Measurements from ENCODE around the gene SLC66A1.

SLC66A1 gene

GRCh38 chr1:19353596-19353995 is 41.5 kb downstream of the SLC66A1 start:
- ATAC-seq (no peak), DNase-seq (ENCODE audit: low spot score in 2 of 2) (no peak)
- Mint-ChIP-seq H3K36me3 (peaks cover 86% of the 10 kb centered on the region), H3K4me1 (no peaks in the 10 kb centered on the region), H3K9me3 (no peaks in the 10 kb centered on the region), H3K4me3 (no peak overlapping the region), H3K27ac (peak overlapping the region; percentile 69)

DNA sequence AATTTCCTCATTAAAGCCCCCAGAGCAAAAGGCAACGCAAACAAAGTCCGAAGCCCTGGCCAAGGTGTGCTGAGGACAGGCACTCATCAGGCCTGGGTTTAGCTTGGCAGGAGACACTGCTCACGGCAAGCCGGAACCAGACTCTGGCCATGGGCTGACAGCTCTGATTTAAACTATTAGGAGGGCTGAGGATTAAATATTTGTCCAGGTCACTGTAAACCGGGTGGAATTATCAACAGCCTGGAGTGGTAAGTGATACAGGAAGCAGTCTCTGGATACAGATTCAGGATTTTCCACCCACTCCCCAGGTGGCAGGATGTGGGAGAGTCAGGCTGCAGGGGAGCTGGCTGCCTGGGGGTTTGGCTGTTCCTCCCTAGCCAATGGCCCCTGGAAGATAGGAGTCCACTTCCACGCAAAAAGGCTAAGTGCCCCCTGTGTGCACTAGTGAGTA is 42.4 kb downstream of the SLC66A1 start:
- no peak overlapping the region for H3K27ac Mint-ChIP-seq
- peaks cover 81% of the 10 kb centered on the region for H3K36me3 Mint-ChIP-seq
- H3K4me3 Mint-ChIP-seq = no peak overlapping the region
- H3K9me3 Mint-ChIP-seq = no peaks in the 10 kb centered on the region
- ATAC-seq = no peak
- H3K4me1 Mint-ChIP-seq = no peaks in the 10 kb centered on the region
- DNase-seq (ENCODE audit: low spot score in 2 of 2) = no peak

DNA sequence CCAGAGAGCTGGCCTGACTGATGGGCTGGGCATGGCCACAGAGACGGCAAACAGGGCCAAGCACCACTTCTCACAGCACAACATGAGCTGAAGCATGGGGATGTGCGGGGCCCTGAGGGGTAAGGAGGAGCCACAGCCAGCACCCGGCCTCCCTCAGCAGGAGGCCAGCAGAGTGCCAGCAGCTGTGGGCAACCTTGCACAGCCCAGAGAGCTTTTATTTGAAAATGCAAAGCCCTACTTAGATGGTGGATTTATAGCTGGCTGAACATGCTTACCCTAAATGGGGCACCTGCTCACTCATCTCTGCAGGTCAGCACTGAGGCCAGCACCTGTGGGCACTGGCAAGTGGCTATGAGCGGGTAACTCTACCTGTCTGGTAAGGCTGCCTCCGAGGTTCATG is 44.1 kb downstream of the SLC66A1 start:
- no peak overlapping the region for H3K27ac Mint-ChIP-seq
- no peak for ATAC-seq
- H3K4me3 Mint-ChIP-seq = no peak overlapping the region
- peaks cover 16% of the 10 kb centered on the region for H3K4me1 Mint-ChIP-seq
- H3K9me3 Mint-ChIP-seq = no peaks in the 10 kb centered on the region
- peaks cover 69% of the 10 kb centered on the region for H3K36me3 Mint-ChIP-seq
- DNase-seq (ENCODE audit: low spot score in 2 of 2) = no peak

- Mint-ChIP-seq H3K36me3 (peaks cover 57% of the 10 kb centered on the region), H3K4me1 (peaks cover 17% of the 10 kb centered on the region), H3K4me3 (no peak overlapping the region), H3K9me3 (no peaks in the 10 kb centered on the region), H3K27ac (peak overlapping the region; percentile 17)
- ATAC-seq (no peak), DNase-seq (ENCODE audit: low spot score in 2 of 2) (no peak)
Observed at GRCh38 chr1:19357299-19357986, 45.3 kb downstream of the SLC66A1 start.

DNA sequence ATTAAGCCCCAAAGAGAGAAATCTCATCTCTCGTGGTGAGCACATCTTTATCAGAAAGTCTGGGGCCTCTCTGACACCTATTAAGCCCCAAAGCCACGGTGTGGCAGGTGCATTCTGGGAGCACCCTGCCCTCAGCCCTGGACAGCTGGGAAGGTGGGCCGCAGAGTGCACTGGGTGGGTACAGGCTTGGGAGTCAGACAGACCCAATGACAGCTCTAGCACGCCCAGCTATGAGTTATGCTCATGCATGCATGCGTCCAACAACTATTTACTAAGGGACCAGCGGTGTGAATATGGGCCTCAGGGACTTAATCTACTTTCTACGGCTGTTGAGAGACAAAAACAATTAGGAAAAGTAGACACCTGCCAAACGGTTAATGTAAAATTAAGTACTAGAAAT is 46.6 kb downstream of the SLC66A1 start:
- Mint-ChIP-seq H3K9me3 (no peaks in the 10 kb centered on the region), H3K36me3 (peaks cover 58% of the 10 kb centered on the region), H3K27ac (no peak overlapping the region), H3K4me3 (no peak overlapping the region), H3K4me1 (peaks cover 17% of the 10 kb centered on the region)
- no peak for DNase-seq (ENCODE audit: low spot score in 2 of 2)
- ATAC-seq = no peak

- Mint-ChIP-seq H3K4me1 (peaks cover 17% of the 10 kb centered on the region), H3K27ac (peak overlapping the region; percentile 79), H3K36me3 (peaks cover 56% of the 10 kb centered on the region), H3K4me3 (no peak overlapping the region), H3K9me3 (no peaks in the 10 kb centered on the region)
- ATAC-seq (no peak), DNase-seq (ENCODE audit: low spot score in 2 of 2) (no peak)
Observed at GRCh38 chr1:19359357-19359756, 47.2 kb downstream of the SLC66A1 start.

GRCh38 chr1:19360016-19360415 is 47.9 kb downstream of the SLC66A1 start:
- Mint-ChIP-seq H3K4me3 (no peak overlapping the region), H3K27ac (peak overlapping the region; percentile 79), H3K9me3 (no peaks in the 10 kb centered on the region), H3K4me1 (peaks cover 18% of the 10 kb centered on the region), H3K36me3 (peaks cover 51% of the 10 kb centered on the region)
- ATAC-seq (peak; percentile 34), DNase-seq (ENCODE audit: low spot score in 2 of 2) (no peak)

GRCh38 chr1:19360432-19360831 is 48.3 kb downstream of the SLC66A1 start:
- Mint-ChIP-seq H3K9me3 (no peaks in the 10 kb centered on the region), H3K4me3 (no peak overlapping the region), H3K4me1 (peaks cover 22% of the 10 kb centered on the region), H3K27ac (peak overlapping the region; percentile 79), H3K36me3 (peaks cover 51% of the 10 kb centered on the region)
- DNase-seq (ENCODE audit: low spot score in 2 of 2) = no peak
- no peak for ATAC-seq

DNA sequence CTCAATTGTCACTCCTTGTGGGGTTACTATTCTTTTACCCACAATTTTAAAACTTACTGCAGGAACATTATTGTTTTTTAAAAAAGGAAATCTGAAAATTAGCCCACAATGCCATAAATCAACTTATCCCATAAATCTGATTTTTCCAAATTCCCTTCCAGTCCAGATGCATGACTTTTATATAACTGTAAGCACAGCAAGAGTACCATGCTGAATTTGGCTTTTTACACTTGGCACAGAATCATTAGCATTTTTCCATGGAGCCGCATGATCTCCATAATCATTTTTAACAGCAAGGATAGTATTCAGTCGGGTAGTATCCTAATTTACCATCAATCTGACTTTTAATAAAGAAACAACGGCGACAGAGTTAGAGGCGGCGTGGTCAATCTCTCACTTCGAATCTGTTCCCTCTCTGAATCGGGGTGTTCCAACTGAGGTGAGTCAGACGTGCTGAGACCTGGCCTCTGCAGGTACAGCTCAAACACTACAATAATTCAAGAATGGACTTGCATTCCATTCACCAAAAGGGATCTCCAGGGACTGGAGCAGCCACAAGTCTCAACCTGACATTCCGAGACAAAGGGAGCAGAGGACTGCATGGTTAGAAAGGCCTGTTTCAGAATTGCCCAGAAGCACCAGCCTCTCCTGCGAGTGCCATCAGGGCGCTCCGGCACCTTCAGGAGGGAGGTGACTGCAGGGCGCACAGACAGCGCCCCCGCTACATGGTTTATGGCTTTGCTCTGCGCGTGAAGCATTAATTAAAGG is 48.9 kb downstream of the SLC66A1 start:
- ATAC-seq = no peak
- Mint-ChIP-seq H3K4me3 (no peak overlapping the region), H3K4me1 (peaks cover 26% of the 10 kb centered on the region), H3K27ac (peak overlapping the region; percentile 79), H3K36me3 (peaks cover 47% of the 10 kb centered on the region), H3K9me3 (no peaks in the 10 kb centered on the region)
- no peak for DNase-seq (ENCODE audit: low spot score in 2 of 2)

DNA sequence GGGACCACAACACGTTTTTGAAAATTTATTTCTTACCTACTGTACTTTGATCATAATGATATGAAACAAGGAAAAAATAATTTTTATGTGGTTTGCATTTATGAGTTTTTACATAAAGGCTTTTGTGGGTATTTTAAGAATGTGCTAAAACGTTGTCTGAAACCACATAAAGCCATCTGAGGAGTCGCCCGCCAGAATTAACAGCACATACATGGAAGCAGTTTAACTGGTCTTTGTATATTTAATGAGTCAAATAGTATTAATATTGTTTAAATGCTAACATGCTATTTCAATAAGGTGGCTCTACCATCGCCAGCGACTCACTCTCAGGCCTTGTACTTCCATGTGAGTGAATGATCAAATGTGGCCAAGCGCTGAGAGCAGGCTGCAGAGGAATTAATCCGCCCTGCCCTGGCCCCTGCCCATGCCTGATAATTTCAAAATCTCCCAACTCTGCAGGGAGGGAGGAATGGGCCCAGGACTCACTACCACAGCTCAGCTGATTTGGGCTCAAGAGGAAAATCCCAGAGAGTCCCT is 49.6 kb downstream of the SLC66A1 start:
- Mint-ChIP-seq H3K4me1 (peaks cover 30% of the 10 kb centered on the region), H3K27ac (peak overlapping the region; percentile 79), H3K9me3 (no peaks in the 10 kb centered on the region), H3K4me3 (no peak overlapping the region), H3K36me3 (peaks cover 40% of the 10 kb centered on the region)
- DNase-seq (ENCODE audit: low spot score in 2 of 2) = no peak
- no peak for ATAC-seq

DNA sequence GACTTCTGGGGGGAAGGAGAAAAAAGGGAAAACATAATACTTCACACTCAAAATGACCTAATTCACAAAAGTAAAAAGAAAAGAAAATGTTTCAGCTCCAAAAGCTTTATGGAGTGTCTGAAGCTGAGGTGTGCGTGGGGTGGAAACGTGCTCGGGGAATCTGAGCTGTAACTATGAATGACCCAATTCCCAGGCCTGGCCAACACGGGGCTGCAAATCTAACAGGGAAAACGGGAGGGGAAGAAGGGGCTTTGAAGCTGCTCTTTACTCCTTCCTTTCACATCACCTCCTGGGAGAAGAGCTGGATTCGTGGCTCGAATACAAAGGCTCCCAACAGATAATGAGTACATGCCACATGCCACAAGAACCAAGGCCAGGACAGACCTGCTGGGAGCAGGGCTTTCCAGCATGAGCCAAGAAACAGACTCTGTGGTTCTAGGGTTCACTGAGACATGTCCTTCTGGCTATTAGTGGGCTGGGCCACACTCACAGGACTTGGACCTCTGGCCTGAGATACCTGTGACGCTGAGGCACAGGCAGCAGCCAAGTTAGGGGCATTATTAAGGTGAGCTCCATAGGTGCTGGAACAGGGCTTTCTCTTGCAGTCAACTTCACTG is 51.5 kb downstream of the SLC66A1 start:
- Mint-ChIP-seq H3K4me3 (no peak overlapping the region), H3K9me3 (no peaks in the 10 kb centered on the region), H3K27ac (peak overlapping the region; percentile 8), H3K36me3 (peaks cover 33% of the 10 kb centered on the region), H3K4me1 (peaks cover 36% of the 10 kb centered on the region)
- no peak for DNase-seq (ENCODE audit: low spot score in 2 of 2)
- ATAC-seq = no peak

- H3K36me3 Mint-ChIP-seq = peaks cover 34% of the 10 kb centered on the region
- no peak overlapping the region for H3K4me3 Mint-ChIP-seq
- no peak overlapping the region for H3K27ac Mint-ChIP-seq
- no peaks in the 10 kb centered on the region for H3K9me3 Mint-ChIP-seq
- peaks cover 39% of the 10 kb centered on the region for H3K4me1 Mint-ChIP-seq
- ATAC-seq (no peak), DNase-seq (ENCODE audit: low spot score in 2 of 2) (no peak)
Observed at GRCh38 chr1:19365721-19366120, 53.6 kb downstream of the SLC66A1 start.

DNA sequence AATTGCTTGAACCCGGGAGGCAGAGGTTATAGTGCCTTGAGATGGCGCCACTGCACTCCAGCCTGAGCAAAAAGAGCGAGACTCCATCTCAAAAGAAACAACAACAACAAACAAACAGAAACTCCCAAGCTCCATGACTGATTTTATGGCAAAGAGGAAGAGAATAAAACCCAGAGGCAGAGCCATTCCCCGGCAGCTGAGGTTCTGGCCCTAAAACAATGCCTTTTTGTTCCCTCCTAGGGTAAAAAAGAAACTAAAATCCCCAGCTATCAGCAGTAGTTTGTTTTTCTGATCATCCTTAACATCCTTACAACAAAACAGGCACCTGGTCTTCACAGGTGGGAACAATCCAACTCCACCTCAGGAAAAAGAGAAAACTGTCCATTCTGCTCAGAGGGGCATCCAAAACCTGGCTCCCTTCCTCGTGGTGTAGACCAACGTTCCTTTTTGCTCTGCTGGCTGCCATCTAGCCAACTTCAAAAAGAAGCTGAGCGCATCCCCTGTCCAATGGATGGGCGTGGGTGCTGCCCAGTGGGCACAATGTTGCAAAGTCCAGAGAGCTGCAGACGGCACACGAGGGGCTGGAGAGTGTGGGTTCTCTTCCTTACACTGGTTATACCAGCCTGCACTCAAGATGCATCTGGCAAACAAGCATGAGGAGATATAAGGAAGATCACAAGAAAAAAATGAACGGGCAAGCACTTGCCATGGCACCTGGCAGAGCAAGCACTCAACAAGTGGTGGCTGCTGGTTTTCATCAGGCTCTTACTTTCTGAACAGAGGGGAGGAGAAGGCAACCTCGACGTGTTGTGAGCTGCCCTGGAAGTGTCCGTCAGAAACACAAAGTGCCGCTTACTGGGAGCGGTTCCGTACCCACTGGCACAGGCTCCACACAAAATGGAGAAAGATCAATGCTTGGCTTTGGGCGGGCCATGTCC is 54.7 kb downstream of the SLC66A1 start:
- Mint-ChIP-seq H3K4me1 (peaks cover 36% of the 10 kb centered on the region), H3K4me3 (no peak overlapping the region), H3K27ac (peak overlapping the region; percentile 82), H3K9me3 (no peaks in the 10 kb centered on the region), H3K36me3 (peaks cover 42% of the 10 kb centered on the region)
- DNase-seq (ENCODE audit: low spot score in 2 of 2) (no peak), ATAC-seq (no peak)

- ATAC-seq = no peak
- Mint-ChIP-seq H3K36me3 (peaks cover 46% of the 10 kb centered on the region), H3K4me1 (peaks cover 36% of the 10 kb centered on the region), H3K9me3 (no peaks in the 10 kb centered on the region), H3K4me3 (no peak overlapping the region), H3K27ac (no peak overlapping the region)
- DNase-seq (ENCODE audit: low spot score in 2 of 2) = no peak
Observed at GRCh38 chr1:19367584-19368041, 55.5 kb downstream of the SLC66A1 start.

All from stimulated activated effector memory CD8-positive, alpha-beta T cell treated with anti-CD3 and anti-CD28 coated beads, Interleukin-12 subunit alpha, Interleukin-12 subunit beta, amount 100 ng/mL, for 72 hours (primary cell).